ENCODE results near the gene MAD1L1.

The MAD1L1 gene

DNA sequence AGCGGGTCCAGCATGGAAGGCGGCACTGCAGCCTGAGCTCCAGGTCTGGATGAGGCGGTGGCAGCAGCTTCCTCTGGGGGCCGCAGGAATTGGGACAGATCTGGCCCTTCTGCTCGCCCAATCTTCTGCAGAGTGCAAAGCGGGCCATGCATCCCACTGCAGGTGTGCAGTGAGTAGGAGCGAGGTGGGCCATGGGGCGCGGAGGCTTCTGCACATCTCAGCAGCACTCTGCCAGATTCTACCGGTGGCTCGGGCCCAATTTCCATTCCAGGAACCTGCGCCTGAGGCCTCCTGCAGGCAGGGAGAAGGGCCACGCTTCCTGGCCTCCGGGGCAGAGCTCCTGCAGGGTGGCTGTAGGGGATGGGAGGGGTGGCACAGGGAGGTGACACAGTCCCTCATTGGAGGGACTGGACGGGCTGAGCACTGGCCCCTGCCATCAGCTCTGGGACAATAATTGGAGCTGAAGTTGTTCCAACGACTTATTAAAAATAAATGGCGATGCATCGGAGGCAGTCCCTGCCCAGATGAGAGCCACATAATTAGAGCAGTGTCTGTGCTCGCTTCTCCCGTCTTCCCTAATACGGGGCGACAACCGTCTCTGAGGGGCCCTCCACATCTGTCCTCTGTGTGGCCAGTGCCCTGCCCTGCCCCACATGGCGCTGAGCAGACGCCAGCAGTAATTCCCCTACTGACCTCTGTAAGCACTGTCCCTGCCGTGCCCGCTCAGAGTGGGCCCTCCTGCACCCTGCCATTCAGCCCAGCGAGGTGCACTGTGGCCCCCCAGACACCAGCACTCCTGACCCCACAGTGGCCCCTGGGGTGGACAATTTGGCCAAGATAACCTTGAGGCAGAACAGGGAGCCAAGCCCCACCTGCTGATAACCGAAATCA, 365.1 kb downstream of the MAD1L1 start:
- Histone ChIP-seq H3K36me3 (ENCODE audit: insufficient read depth, low read length) (peaks cover 30% of the 10 kb centered on the region), H3K4me1 (ENCODE audit: insufficient read depth, low read length) (no peaks in the 10 kb centered on the region), H3K9ac (ENCODE audit: low read depth, low read length) (no peak overlapping the region), H3K27me3 (ENCODE audit: insufficient read depth, low read length, poor library complexity) (no peaks in the 10 kb centered on the region), H2AFZ (ENCODE audit: low read depth, low read length) (no peak overlapping the region), H3K79me2 (ENCODE audit: insufficient read depth, low read length) (peaks cover 39% of the 10 kb centered on the region), H3K4me3 (ENCODE audit: low read depth in 1 of 2, low read length in 2 of 2) (no peak overlapping the region), H4K20me1 (ENCODE audit: insufficient read depth, low read length) (peaks cover 60% of the 10 kb centered on the region), H3K4me2 (ENCODE audit: insufficient read depth, low read length) (no peak overlapping the region), H3K27ac (ENCODE audit: low read length) (no peak overlapping the region), H3K9me3 (ENCODE audit: insufficient read depth, low read length, severe bottlenecking) (no peaks in the 10 kb centered on the region)
- DNase-seq (no peak), ATAC-seq (ENCODE audit: insufficient read depth, low read depth) (no peak)
- TF ChIP-seq, protein P1, sequence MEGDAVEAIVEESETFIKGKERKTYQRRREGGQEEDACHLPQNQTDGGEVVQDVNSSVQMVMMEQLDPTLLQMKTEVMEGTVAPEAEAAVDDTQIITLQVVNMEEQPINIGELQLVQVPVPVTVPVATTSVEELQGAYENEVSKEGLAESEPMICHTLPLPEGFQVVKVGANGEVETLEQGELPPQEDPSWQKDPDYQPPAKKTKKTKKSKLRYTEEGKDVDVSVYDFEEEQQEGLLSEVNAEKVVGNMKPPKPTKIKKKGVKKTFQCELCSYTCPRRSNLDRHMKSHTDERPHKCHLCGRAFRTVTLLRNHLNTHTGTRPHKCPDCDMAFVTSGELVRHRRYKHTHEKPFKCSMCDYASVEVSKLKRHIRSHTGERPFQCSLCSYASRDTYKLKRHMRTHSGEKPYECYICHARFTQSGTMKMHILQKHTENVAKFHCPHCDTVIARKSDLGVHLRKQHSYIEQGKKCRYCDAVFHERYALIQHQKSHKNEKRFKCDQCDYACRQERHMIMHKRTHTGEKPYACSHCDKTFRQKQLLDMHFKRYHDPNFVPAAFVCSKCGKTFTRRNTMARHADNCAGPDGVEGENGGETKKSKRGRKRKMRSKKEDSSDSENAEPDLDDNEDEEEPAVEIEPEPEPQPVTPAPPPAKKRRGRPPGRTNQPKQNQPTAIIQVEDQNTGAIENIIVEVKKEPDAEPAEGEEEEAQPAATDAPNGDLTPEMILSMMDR (IDR thresholded peaks at IDR 0.05; ENCODE audit: borderline replicate concordance, extremely low read depth, low read length, poor library complexity, severe bottlenecking): no peak
- no peak for TF ChIP-seq EZH2 (IDR thresholded peaks at IDR 0.05; ENCODE audit: borderline replicate concordance, low read depth, low read length, severe bottlenecking)

DNA sequence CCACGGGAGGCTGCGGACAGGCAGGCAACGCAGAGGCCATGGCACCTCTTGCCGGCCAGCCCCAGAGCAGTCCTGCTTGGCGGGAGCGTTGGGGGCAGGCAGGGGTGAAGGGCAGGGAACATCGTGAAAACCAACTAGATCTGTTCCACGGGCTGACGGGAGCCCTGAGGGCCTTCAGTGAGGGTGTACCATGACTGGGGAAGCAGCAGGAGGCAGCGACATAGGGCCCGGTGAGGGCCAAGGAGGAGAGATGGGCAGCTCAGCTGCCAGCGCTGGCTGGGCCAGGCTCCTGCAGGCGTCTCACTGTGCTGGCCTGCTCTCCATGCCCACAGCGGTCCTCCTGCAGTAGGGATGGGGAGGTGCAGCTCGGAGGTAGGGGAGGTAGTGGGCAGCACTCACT, 366.1 kb downstream of the MAD1L1 start:
- Histone ChIP-seq H3K9ac (ENCODE audit: low read depth, low read length) (no peak overlapping the region), H3K4me3 (ENCODE audit: low read depth in 1 of 2, low read length in 2 of 2) (no peak overlapping the region), H4K20me1 (ENCODE audit: insufficient read depth, low read length) (peaks cover 60% of the 10 kb centered on the region), H3K4me2 (ENCODE audit: insufficient read depth, low read length) (no peak overlapping the region), H3K4me1 (ENCODE audit: insufficient read depth, low read length) (no peaks in the 10 kb centered on the region), H2AFZ (ENCODE audit: low read depth, low read length) (no peak overlapping the region), H3K36me3 (ENCODE audit: insufficient read depth, low read length) (peaks cover 22% of the 10 kb centered on the region), H3K27me3 (ENCODE audit: insufficient read depth, low read length, poor library complexity) (no peaks in the 10 kb centered on the region), H3K9me3 (ENCODE audit: insufficient read depth, low read length, severe bottlenecking) (no peaks in the 10 kb centered on the region), H3K79me2 (ENCODE audit: insufficient read depth, low read length) (peaks cover 30% of the 10 kb centered on the region), H3K27ac (ENCODE audit: low read length) (no peak overlapping the region)
- no peak for DNase-seq
- ATAC-seq (ENCODE audit: insufficient read depth, low read depth): no peak
- TF ChIP-seq EZH2 (IDR thresholded peaks at IDR 0.05; ENCODE audit: borderline replicate concordance, low read depth, low read length, severe bottlenecking): no peak
- TF ChIP-seq, protein P1 (IDR thresholded peaks at IDR 0.05; ENCODE audit: borderline replicate concordance, extremely low read depth, low read length, poor library complexity, severe bottlenecking): no peak

DNA sequence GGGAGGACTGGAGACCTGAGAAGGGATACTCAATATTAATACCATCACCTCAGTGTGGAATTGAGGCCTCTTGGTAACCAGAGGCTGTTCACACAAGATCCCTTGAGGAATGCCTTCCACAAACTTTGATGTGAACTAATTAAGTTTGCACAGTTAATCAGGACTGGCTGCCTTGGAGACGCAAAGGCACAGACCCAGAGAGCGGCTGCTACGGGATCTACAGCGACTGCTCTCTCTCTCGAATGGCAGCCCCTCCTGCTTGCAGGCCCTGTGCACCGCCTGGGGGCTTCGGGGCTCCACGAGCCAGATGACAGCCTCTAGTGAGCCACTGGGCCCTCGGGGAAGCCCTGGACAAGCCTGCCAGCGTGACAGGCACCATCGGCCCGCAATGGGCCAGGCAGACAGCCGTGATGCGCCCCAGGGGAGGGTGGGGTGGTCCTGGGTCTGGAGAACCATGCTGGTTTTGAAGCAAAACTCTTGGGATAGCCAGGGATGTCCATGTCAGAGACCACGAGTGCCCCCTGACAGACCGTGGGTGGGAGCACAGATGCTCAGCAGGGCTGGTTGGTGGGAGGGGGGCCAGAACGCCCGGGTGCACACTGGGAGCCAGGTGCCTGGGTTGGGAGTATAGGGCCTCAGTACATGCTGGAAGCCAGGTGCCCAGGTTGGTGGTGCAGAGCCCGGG, 367.0 kb downstream of the MAD1L1 start:
- Histone ChIP-seq H3K4me2 (ENCODE audit: insufficient read depth, low read length) (no peak overlapping the region), H4K20me1 (ENCODE audit: insufficient read depth, low read length) (peaks cover 62% of the 10 kb centered on the region)

More for the DNA sequence above, 367.0 kb downstream of the MAD1L1 start:
- DNase-seq: no peak
- no peak overlapping the region for H3K9ac ChIP-seq (ENCODE audit: low read depth, low read length)
- H3K27ac ChIP-seq (ENCODE audit: low read length): no peak overlapping the region
- H3K79me2 ChIP-seq (ENCODE audit: insufficient read depth, low read length): peaks cover 21% of the 10 kb centered on the region
- H3K27me3 ChIP-seq (ENCODE audit: insufficient read depth, low read length, poor library complexity): no peaks in the 10 kb centered on the region
- H3K4me1 ChIP-seq (ENCODE audit: insufficient read depth, low read length): no peaks in the 10 kb centered on the region
- H3K36me3 ChIP-seq (ENCODE audit: insufficient read depth, low read length): peaks cover 22% of the 10 kb centered on the region
- H2AFZ ChIP-seq (ENCODE audit: low read depth, low read length): no peak overlapping the region
- H3K4me3 ChIP-seq (ENCODE audit: low read depth in 1 of 2, low read length in 2 of 2): no peak overlapping the region
- ATAC-seq (ENCODE audit: insufficient read depth, low read depth): no peak
- TF ChIP-seq, protein P1 (IDR thresholded peaks at IDR 0.05; ENCODE audit: borderline replicate concordance, extremely low read depth, low read length, poor library complexity, severe bottlenecking): no peak
- no peak for TF ChIP-seq EZH2 (IDR thresholded peaks at IDR 0.05; ENCODE audit: borderline replicate concordance, low read depth, low read length, severe bottlenecking)
- H3K9me3 ChIP-seq (ENCODE audit: insufficient read depth, low read length, severe bottlenecking): no peaks in the 10 kb centered on the region

All from DND-41 (cell line).